Measurements from ENCODE around the gene VILL. TPM values are rescaled to one million over a fixed set of nuclear protein-coding genes. Genes with fewer than 3 reads are reported as not detected.
A peak's percentile ranks its signal among the peaks of the same experiment; 100 is the strongest.

VILL gene
- total RNA-seq, result 5.3 and 6.1 TPM in 2 replicates

DNA sequence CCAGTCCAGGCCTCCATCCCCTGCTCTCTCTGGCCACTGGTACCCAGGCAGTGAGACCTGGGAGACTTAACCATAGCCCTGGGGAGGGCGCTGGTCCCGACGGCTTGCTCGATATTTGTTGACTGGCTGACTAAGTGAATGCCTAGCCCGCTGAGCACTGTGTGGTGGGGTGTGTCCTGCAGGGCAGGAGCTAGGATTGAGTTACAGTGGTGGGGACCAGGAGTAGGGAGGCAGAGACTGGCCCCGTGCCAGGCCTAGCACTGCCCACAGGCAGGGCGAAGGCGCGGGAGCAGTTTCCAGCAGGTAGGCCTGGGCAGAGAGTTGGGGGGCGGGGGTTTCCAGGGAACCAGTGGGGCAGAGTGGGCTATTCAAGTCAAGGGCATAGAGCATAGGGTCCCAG, at the start of gene VILL:
VILL (plus strand) TSS at position 260 of the 400 bp plus-strand sequence. CDS start 2,887 bp downstream, outside the sequence.
- no peak within 1 kb of the TSS for H3K4me3 ChIP-seq (ENCODE audit: low read depth, low read length)
- DNase-seq (ENCODE audit: low read depth), result no peak
- TF ChIP-seq, protein P1, sequence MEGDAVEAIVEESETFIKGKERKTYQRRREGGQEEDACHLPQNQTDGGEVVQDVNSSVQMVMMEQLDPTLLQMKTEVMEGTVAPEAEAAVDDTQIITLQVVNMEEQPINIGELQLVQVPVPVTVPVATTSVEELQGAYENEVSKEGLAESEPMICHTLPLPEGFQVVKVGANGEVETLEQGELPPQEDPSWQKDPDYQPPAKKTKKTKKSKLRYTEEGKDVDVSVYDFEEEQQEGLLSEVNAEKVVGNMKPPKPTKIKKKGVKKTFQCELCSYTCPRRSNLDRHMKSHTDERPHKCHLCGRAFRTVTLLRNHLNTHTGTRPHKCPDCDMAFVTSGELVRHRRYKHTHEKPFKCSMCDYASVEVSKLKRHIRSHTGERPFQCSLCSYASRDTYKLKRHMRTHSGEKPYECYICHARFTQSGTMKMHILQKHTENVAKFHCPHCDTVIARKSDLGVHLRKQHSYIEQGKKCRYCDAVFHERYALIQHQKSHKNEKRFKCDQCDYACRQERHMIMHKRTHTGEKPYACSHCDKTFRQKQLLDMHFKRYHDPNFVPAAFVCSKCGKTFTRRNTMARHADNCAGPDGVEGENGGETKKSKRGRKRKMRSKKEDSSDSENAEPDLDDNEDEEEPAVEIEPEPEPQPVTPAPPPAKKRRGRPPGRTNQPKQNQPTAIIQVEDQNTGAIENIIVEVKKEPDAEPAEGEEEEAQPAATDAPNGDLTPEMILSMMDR (conservative IDR thresholded peaks at IDR 0.05; ENCODE audit: low read depth, low read length), result no peak

GRCh38 chr3:37941608-37942508, 48.7 kb upstream of the VILL start:
- TF ChIP-seq, protein P1 (conservative IDR thresholded peaks at IDR 0.05; ENCODE audit: low read depth, low read length), result no peak
- H3K4me3 ChIP-seq (ENCODE audit: low read depth, low read length), result no peak overlapping the region
- no peak for DNase-seq (ENCODE audit: low read depth)

GRCh38 chr3:37942646-37943045, 47.9 kb upstream of the VILL start:
- TF ChIP-seq, protein P1 (conservative IDR thresholded peaks at IDR 0.05; ENCODE audit: low read depth, low read length), result no peak
- no peak overlapping the region for H3K4me3 ChIP-seq (ENCODE audit: low read depth, low read length)
- DNase-seq (ENCODE audit: low read depth), result no peak

- DNase-seq (ENCODE audit: low read depth), result no peak
- no peak overlapping the region for H3K4me3 ChIP-seq (ENCODE audit: low read depth, low read length)
- TF ChIP-seq, protein P1 (conservative IDR thresholded peaks at IDR 0.05; ENCODE audit: low read depth, low read length), result no peak
Measured at GRCh38 chr3:37943126-37943525, 47.5 kb upstream of the VILL start.

GRCh38 chr3:37943631-37944314, 46.8 kb upstream of the VILL start:
- TF ChIP-seq, protein P1 (conservative IDR thresholded peaks at IDR 0.05; ENCODE audit: low read depth, low read length), result no peak
- no peak overlapping the region for H3K4me3 ChIP-seq (ENCODE audit: low read depth, low read length)
- no peak for DNase-seq (ENCODE audit: low read depth)

GRCh38 chr3:37944391-37944842, 46.2 kb upstream of the VILL start:
- H3K4me3 ChIP-seq (ENCODE audit: low read depth, low read length), result peak overlapping the region; percentile 12
- TF ChIP-seq, protein P1 (conservative IDR thresholded peaks at IDR 0.05; ENCODE audit: low read depth, low read length), result no peak
- DNase-seq (ENCODE audit: low read depth), result no peak
